ENCODE results near the gene RC3H1. TPM values are rescaled to one million over a fixed set of nuclear protein-coding genes. Genes with fewer than 3 reads are reported as not detected.

Gene RC3H1
- total RNA-seq, 4 donors from 2014 or later: 30.4 to 55.1 (median 41.4) TPM

DNA sequence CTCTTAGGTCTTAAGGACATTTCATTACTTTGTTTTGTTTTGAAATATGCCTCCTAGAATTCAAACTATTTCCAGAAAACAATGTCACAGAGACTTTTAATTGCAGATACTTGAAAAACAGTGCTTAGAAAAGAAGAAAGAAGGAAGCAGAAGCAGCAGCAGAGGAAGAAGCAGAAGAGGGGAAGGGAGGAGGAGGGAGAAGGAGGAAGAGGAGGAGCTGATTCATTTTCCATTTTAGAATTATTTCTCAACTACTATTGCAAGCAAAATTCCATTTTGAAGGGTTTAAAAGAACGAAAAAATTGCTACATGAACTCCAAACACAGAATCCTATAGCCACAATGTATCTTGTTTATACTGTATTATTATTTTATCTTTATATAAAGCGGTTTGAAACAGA lies 13.9 kb downstream of the RC3H1 start:
- H3K27me3 ChIP-seq: no peaks in the 10 kb centered on the region
- no peak overlapping the region for H3K27ac ChIP-seq
- TF ChIP-seq POLR2A (IDR thresholded peaks at IDR 0.05): no peak
- TF ChIP-seq, protein P1, sequence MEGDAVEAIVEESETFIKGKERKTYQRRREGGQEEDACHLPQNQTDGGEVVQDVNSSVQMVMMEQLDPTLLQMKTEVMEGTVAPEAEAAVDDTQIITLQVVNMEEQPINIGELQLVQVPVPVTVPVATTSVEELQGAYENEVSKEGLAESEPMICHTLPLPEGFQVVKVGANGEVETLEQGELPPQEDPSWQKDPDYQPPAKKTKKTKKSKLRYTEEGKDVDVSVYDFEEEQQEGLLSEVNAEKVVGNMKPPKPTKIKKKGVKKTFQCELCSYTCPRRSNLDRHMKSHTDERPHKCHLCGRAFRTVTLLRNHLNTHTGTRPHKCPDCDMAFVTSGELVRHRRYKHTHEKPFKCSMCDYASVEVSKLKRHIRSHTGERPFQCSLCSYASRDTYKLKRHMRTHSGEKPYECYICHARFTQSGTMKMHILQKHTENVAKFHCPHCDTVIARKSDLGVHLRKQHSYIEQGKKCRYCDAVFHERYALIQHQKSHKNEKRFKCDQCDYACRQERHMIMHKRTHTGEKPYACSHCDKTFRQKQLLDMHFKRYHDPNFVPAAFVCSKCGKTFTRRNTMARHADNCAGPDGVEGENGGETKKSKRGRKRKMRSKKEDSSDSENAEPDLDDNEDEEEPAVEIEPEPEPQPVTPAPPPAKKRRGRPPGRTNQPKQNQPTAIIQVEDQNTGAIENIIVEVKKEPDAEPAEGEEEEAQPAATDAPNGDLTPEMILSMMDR (IDR thresholded peaks at IDR 0.05): no peak
- no peak overlapping the region for H3K4me3 ChIP-seq (replicated peaks in 1 of 3)
- intact Hi-C loops (cut with DNase I): no loop called here
- no peaks in the 10 kb centered on the region for H3K36me3 ChIP-seq
- H3K9me3 ChIP-seq: no peaks in the 10 kb centered on the region
- H3K4me1 ChIP-seq: peaks cover 15 to 19% of the 10 kb centered on the region in 2 donors
- no peak for DNase-seq
- WGBS, 2 donors: 89 to 96% methylated on average over 2 of the region's 2 CpGs

DNA sequence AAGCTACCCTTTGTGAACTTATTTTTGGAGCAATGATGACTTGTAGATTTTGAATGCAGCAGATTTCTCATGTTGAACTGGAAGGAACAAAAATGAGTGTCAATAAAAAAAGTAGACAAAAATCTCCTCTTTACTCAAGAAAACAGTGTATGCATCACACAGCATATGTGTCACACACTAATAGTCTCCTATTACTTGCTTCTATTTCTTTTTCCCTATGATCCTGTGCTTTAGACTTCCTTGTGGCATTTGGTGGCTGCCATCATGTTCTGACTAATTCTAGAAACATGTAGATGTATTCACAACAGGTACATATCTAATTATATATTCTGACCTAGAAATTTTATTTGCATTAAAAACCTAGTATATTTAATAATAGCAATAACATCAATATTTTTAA lies 14.3 kb downstream of the RC3H1 start:
- peaks cover 15 to 19% of the 10 kb centered on the region in 2 donors for H3K4me1 ChIP-seq
- H3K27me3 ChIP-seq: no peaks in the 10 kb centered on the region
- intact Hi-C loops (cut with DNase I): no loop called here
- DNase-seq: no peak
- H3K4me3 ChIP-seq (replicated peaks in 1 of 3): no peak overlapping the region
- no peak overlapping the region for H3K27ac ChIP-seq
- TF ChIP-seq, protein P1 (IDR thresholded peaks at IDR 0.05): no peak
- TF ChIP-seq POLR2A (IDR thresholded peaks at IDR 0.05): no peak
- no peaks in the 10 kb centered on the region for H3K36me3 ChIP-seq
- no peaks in the 10 kb centered on the region for H3K9me3 ChIP-seq

DNA sequence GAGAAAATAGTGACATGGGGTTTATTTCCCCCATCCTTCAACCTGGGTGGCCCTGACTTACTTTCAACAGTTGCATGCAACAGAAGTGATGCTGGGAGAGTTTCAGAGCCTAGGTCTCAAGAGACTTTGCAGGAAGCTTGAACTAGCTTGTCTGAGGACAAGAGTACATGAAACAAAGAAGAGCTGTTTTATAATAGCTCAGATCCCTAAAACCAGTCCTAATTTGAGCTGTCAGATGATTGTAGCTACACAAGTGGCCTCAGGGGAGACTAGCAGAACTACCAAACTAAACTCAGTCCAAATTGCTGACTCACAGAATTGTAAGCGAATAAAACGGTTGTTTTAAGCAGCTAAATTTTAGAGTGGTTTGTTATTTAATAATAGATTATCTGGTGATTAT lies 17.1 kb downstream of the RC3H1 start:
- Histone ChIP-seq H3K36me3 (no peaks in the 10 kb centered on the region), H3K4me1 (peaks cover 19 to 23% of the 10 kb centered on the region in 2 donors), H3K27me3 (no peaks in the 10 kb centered on the region), H3K27ac (peak overlapping the region in 2 of 3 donors; percentile 7 to 62), H3K4me3 (replicated peaks in 1 of 3) (no peak overlapping the region), H3K9me3 (no peaks in the 10 kb centered on the region)
- intact Hi-C loops (cut with DNase I): no loop called here
- WGBS, 2 donors: 6 to 15% methylated on average over 2 of the region's 2 CpGs
- TF ChIP-seq, protein P1 (IDR thresholded peaks at IDR 0.05): no peak
- TF ChIP-seq POLR2A (IDR thresholded peaks at IDR 0.05): no peak
- DNase-seq: peak in 1 of 2 donors; percentile 9

DNA sequence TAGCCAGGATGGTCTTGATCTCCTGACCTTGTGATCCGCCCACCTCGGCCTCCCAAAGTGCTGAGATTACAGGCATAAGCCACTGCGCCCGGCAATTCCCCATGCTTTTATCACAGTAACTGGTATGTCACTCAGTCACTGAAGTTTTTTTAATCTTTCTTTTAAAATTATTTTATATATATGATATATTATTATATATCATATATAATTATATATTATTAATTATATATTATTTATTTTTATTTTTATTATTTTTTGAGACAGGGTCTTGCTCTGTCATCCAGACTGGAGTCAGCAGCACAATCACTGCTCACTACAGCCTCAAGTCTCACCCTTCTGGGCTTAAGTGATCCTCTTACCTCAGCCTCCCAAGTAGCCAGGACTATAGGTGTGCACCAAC lies 18.3 kb downstream of the RC3H1 start:
- WGBS, 2 donors: 97 to 99% methylated on average over 4 of the region's 4 CpGs
- DNase-seq: no peak
- Histone ChIP-seq H3K36me3 (no peaks in the 10 kb centered on the region), H3K9me3 (no peaks in the 10 kb centered on the region), H3K4me3 (replicated peaks in 1 of 3) (no peak overlapping the region), H3K4me1 (peaks cover 19 to 23% of the 10 kb centered on the region in 2 donors), H3K27ac (no peak overlapping the region), H3K27me3 (no peaks in the 10 kb centered on the region)
- TF ChIP-seq, protein P1 (IDR thresholded peaks at IDR 0.05): no peak
- intact Hi-C loops (cut with DNase I): no loop called here

GRCh38 chr1:174001573-174001972 lies 20.6 kb downstream of the RC3H1 start:
- TF ChIP-seq, protein P1 (IDR thresholded peaks at IDR 0.05): no peak
- no peak for TF ChIP-seq POLR2A (IDR thresholded peaks at IDR 0.05)
- H3K4me1 ChIP-seq: peaks cover 15 to 30% of the 10 kb centered on the region in 2 donors
- H3K36me3 ChIP-seq: no peaks in the 10 kb centered on the region
- no peaks in the 10 kb centered on the region for H3K9me3 ChIP-seq
- peak overlapping the region in 1 of 3 donors; percentile 9 for H3K27ac ChIP-seq
- no peak overlapping the region for H3K4me3 ChIP-seq (replicated peaks in 1 of 3)
- intact Hi-C loops (cut with DNase I): no loop called here
- WGBS, 2 donors: 83 to 87% methylated on average over 3 of the region's 3 CpGs
- no peaks in the 10 kb centered on the region for H3K27me3 ChIP-seq
- no peak for DNase-seq
